ENCODE data around the gene POLR1B.
"Not testable (repeated sequence)": the region's sequence is repeated elsewhere in the genome, so short reads cannot be mapped to it uniquely, and the experiment has no call there.

The POLR1B gene

GRCh38 chr2:112612283-112612682, 70.0 kb downstream of the POLR1B start:
- H3K4me3 ChIP-seq (ENCODE audit: insufficient read depth, low read depth, low read length); H3K36me3 ChIP-seq (ENCODE audit: control insufficient read depth, insufficient read depth, low read length); H3K27ac ChIP-seq (ENCODE audit: insufficient read depth, low read depth, low read length, poor library complexity, severe bottlenecking); H3K27me3 ChIP-seq (ENCODE audit: control insufficient read depth, insufficient read depth, low read length, poor library complexity, severe bottlenecking); H3K9me3 ChIP-seq (ENCODE audit: control insufficient read depth, low read length); H3K4me1 ChIP-seq (ENCODE audit: control insufficient read depth, insufficient read depth, low read length): not testable (repeated sequence)
- 80 to 100% methylated on average over 1 of the region's 1 CpG for WGBS, 2 experiments

- Histone ChIP-seq H3K36me3 (ENCODE audit: control insufficient read depth, insufficient read depth, low read length) (no peaks in the 10 kb centered on the region), H3K9me3 (ENCODE audit: control insufficient read depth, low read length) (no peaks in the 10 kb centered on the region), H3K4me3 (ENCODE audit: insufficient read depth, low read depth, low read length) (no peak overlapping the region), H3K27me3 (ENCODE audit: control insufficient read depth, insufficient read depth, low read length, poor library complexity, severe bottlenecking) (no peaks in the 10 kb centered on the region), H3K4me1 (ENCODE audit: control insufficient read depth, insufficient read depth, low read length) (peaks cover 8% of the 10 kb centered on the region), H3K27ac (ENCODE audit: insufficient read depth, low read depth, low read length, poor library complexity, severe bottlenecking) (no peak overlapping the region)
- 38 to 41% methylated on average over 13 of the region's 13 CpGs for WGBS, 2 experiments
Measured at GRCh38 chr2:112614201-112614840, 72.1 kb downstream of the POLR1B start.

GRCh38 chr2:112615051-112615450, 72.8 kb downstream of the POLR1B start:
- Histone ChIP-seq H3K4me1 (ENCODE audit: control insufficient read depth, insufficient read depth, low read length) (peaks cover 8% of the 10 kb centered on the region), H3K36me3 (ENCODE audit: control insufficient read depth, insufficient read depth, low read length) (no peaks in the 10 kb centered on the region), H3K27me3 (ENCODE audit: control insufficient read depth, insufficient read depth, low read length, poor library complexity, severe bottlenecking) (no peaks in the 10 kb centered on the region), H3K27ac (ENCODE audit: insufficient read depth, low read depth, low read length, poor library complexity, severe bottlenecking) (no peak overlapping the region), H3K4me3 (ENCODE audit: insufficient read depth, low read depth, low read length) (no peak overlapping the region), H3K9me3 (ENCODE audit: control insufficient read depth, low read length) (no peaks in the 10 kb centered on the region)
- 95% methylated on average over 8 of the region's 8 CpGs for WGBS, 2 experiments

GRCh38 chr2:112615798-112616197, 73.5 kb downstream of the POLR1B start:
- 93 to 94% methylated on average over 2 of the region's 2 CpGs for WGBS, 2 experiments
- H3K4me1 ChIP-seq (ENCODE audit: control insufficient read depth, insufficient read depth, low read length); H3K27ac ChIP-seq (ENCODE audit: insufficient read depth, low read depth, low read length, poor library complexity, severe bottlenecking); H3K27me3 ChIP-seq (ENCODE audit: control insufficient read depth, insufficient read depth, low read length, poor library complexity, severe bottlenecking); H3K36me3 ChIP-seq (ENCODE audit: control insufficient read depth, insufficient read depth, low read length); H3K9me3 ChIP-seq (ENCODE audit: control insufficient read depth, low read length); H3K4me3 ChIP-seq (ENCODE audit: insufficient read depth, low read depth, low read length): not testable (repeated sequence)

GRCh38 chr2:112618383-112618782, 76.1 kb downstream of the POLR1B start:
- Histone ChIP-seq H3K27me3 (ENCODE audit: control insufficient read depth, insufficient read depth, low read length, poor library complexity, severe bottlenecking) (no peaks in the 10 kb centered on the region), H3K9me3 (ENCODE audit: control insufficient read depth, low read length) (no peaks in the 10 kb centered on the region), H3K27ac (ENCODE audit: insufficient read depth, low read depth, low read length, poor library complexity, severe bottlenecking) (no peak overlapping the region), H3K36me3 (ENCODE audit: control insufficient read depth, insufficient read depth, low read length) (no peaks in the 10 kb centered on the region), H3K4me1 (ENCODE audit: control insufficient read depth, insufficient read depth, low read length) (peaks cover 8% of the 10 kb centered on the region), H3K4me3 (ENCODE audit: insufficient read depth, low read depth, low read length) (no peak overlapping the region)
- 80 to 86% methylated on average over 4 to 5 of the region's 6 CpGs for WGBS, 2 experiments

GRCh38 chr2:112621790-112622527, 79.7 kb downstream of the POLR1B start:
- no peaks in the 10 kb centered on the region for H3K4me1 ChIP-seq (ENCODE audit: control insufficient read depth, insufficient read depth, low read length)
- WGBS, 2 experiments, result 90 to 92% methylated on average over 22 of the region's 22 CpGs
- H3K27me3 ChIP-seq (ENCODE audit: control insufficient read depth, insufficient read depth, low read length, poor library complexity, severe bottlenecking), result no peaks in the 10 kb centered on the region
- no peak overlapping the region for H3K4me3 ChIP-seq (ENCODE audit: insufficient read depth, low read depth, low read length)
- H3K36me3 ChIP-seq (ENCODE audit: control insufficient read depth, insufficient read depth, low read length), result no peaks in the 10 kb centered on the region
- no peaks in the 10 kb centered on the region for H3K9me3 ChIP-seq (ENCODE audit: control insufficient read depth, low read length)
- H3K27ac ChIP-seq (ENCODE audit: insufficient read depth, low read depth, low read length, poor library complexity, severe bottlenecking), result no peak overlapping the region

- Histone ChIP-seq H3K27ac (ENCODE audit: insufficient read depth, low read depth, low read length, poor library complexity, severe bottlenecking) (no peak overlapping the region), H3K4me1 (ENCODE audit: control insufficient read depth, insufficient read depth, low read length) (no peaks in the 10 kb centered on the region), H3K36me3 (ENCODE audit: control insufficient read depth, insufficient read depth, low read length) (no peaks in the 10 kb centered on the region), H3K4me3 (ENCODE audit: insufficient read depth, low read depth, low read length) (no peak overlapping the region), H3K9me3 (ENCODE audit: control insufficient read depth, low read length) (no peaks in the 10 kb centered on the region), H3K27me3 (ENCODE audit: control insufficient read depth, insufficient read depth, low read length, poor library complexity, severe bottlenecking) (no peaks in the 10 kb centered on the region)
- 94 to 100% methylated on average over 1 to 2 of the region's 3 CpGs for WGBS, 2 experiments
Measured at GRCh38 chr2:112622528-112622849, 80.2 kb downstream of the POLR1B start.

- WGBS, 2 experiments, result 91 to 92% methylated on average over 11 of the region's 11 CpGs
- H3K27me3 ChIP-seq (ENCODE audit: control insufficient read depth, insufficient read depth, low read length, poor library complexity, severe bottlenecking), result no peaks in the 10 kb centered on the region
- H3K4me1 ChIP-seq (ENCODE audit: control insufficient read depth, insufficient read depth, low read length), result no peaks in the 10 kb centered on the region
- no peak overlapping the region for H3K27ac ChIP-seq (ENCODE audit: insufficient read depth, low read depth, low read length, poor library complexity, severe bottlenecking)
- no peak overlapping the region for H3K4me3 ChIP-seq (ENCODE audit: insufficient read depth, low read depth, low read length)
- H3K9me3 ChIP-seq (ENCODE audit: control insufficient read depth, low read length), result no peaks in the 10 kb centered on the region
- H3K36me3 ChIP-seq (ENCODE audit: control insufficient read depth, insufficient read depth, low read length), result no peaks in the 10 kb centered on the region
Measured at GRCh38 chr2:112623913-112624777, 81.9 kb downstream of the POLR1B start.

- no peaks in the 10 kb centered on the region for H3K36me3 ChIP-seq (ENCODE audit: control insufficient read depth, insufficient read depth, low read length)
- H3K4me3 ChIP-seq (ENCODE audit: insufficient read depth, low read depth, low read length), result no peak overlapping the region
- no peak overlapping the region for H3K27ac ChIP-seq (ENCODE audit: insufficient read depth, low read depth, low read length, poor library complexity, severe bottlenecking)
- no peaks in the 10 kb centered on the region for H3K9me3 ChIP-seq (ENCODE audit: control insufficient read depth, low read length)
- H3K27me3 ChIP-seq (ENCODE audit: control insufficient read depth, insufficient read depth, low read length, poor library complexity, severe bottlenecking), result no peaks in the 10 kb centered on the region
- 89 to 94% methylated on average over 7 of the region's 7 CpGs for WGBS, 2 experiments
- H3K4me1 ChIP-seq (ENCODE audit: control insufficient read depth, insufficient read depth, low read length), result peaks cover 11% of the 10 kb centered on the region
Measured at GRCh38 chr2:112625474-112626114, 83.3 kb downstream of the POLR1B start.

- Histone ChIP-seq H3K4me3 (ENCODE audit: insufficient read depth, low read depth, low read length) (no peak overlapping the region), H3K27me3 (ENCODE audit: control insufficient read depth, insufficient read depth, low read length, poor library complexity, severe bottlenecking) (no peaks in the 10 kb centered on the region), H3K36me3 (ENCODE audit: control insufficient read depth, insufficient read depth, low read length) (no peaks in the 10 kb centered on the region), H3K27ac (ENCODE audit: insufficient read depth, low read depth, low read length, poor library complexity, severe bottlenecking) (no peak overlapping the region), H3K9me3 (ENCODE audit: control insufficient read depth, low read length) (no peaks in the 10 kb centered on the region), H3K4me1 (ENCODE audit: control insufficient read depth, insufficient read depth, low read length) (peaks cover 21% of the 10 kb centered on the region)
- 58 to 62% methylated on average over 7 of the region's 7 CpGs for WGBS, 2 experiments
Measured at GRCh38 chr2:112626604-112627059, 84.4 kb downstream of the POLR1B start.

Data from ectodermal cell (in vitro differentiated cells).